Large intestine (tissue), 3 donors: ENCODE measurements around the gene CD300C. TPM values are rescaled to one million over a fixed set of nuclear protein-coding genes. Genes with fewer than 3 reads are reported as not detected.
"Not testable (repeated sequence)": the region's sequence is repeated elsewhere in the genome, so short reads cannot be mapped to it uniquely, and the experiment has no call there.

ENCODE experiments used
- DNase-seq, 2 donors: peaks; one replicate each; pipeline versions ENCODE4 v3.0.0 to v3.0.0-alpha.2; 2013
- H3K27ac ChIP-seq: one replicate; pipeline ENCODE4 v1.5.1; 2013; ENCODE audit warnings: low read length
- H3K27me3 ChIP-seq: 2 replicates; pipeline ENCODE4 v1.6.1; 2013; ENCODE audit warnings: low read length; ENCODE audit not compliant: control insufficient read depth, insufficient read depth
- H3K36me3 ChIP-seq: 2 replicates; pipeline ENCODE4 v1.6.1; 2013; ENCODE audit warnings: low read length; ENCODE audit not compliant: control insufficient read depth, insufficient read depth
- H3K4me1 ChIP-seq: one replicate; pipeline ENCODE4 v1.6.1; 2013; ENCODE audit warnings: low read length; ENCODE audit not compliant: control insufficient read depth, insufficient read depth
- H3K4me3 ChIP-seq: one replicate; pipeline ENCODE4 v1.5.1; 2013; ENCODE audit warnings: low read length
- H3K9me3 ChIP-seq: one replicate; pipeline ENCODE4 v1.6.1; 2013; ENCODE audit warnings: mild to moderate bottlenecking, low read depth, low read length, moderate library complexity; ENCODE audit not compliant: control insufficient read depth
- WGBS: methylation state at CpG from one replicate; pipeline ENCODE4 v1.1.5; 2013; ENCODE audit warnings: low lambda C conversion rate; ENCODE audit not compliant: insufficient coverage; 5-methylcytosine and 5-hydroxymethylcytosine counted together
- polyA plus RNA-seq: library from polyadenylated mRNA; unstranded; fragments of 120-200 nt; gene quantifications from one replicate; pipeline ENCODE4 v1.2.1, GENCODE V29; 2013

The CD300C gene
- polyA plus RNA-seq, 1 donor: 0.99 TPM

DNA sequence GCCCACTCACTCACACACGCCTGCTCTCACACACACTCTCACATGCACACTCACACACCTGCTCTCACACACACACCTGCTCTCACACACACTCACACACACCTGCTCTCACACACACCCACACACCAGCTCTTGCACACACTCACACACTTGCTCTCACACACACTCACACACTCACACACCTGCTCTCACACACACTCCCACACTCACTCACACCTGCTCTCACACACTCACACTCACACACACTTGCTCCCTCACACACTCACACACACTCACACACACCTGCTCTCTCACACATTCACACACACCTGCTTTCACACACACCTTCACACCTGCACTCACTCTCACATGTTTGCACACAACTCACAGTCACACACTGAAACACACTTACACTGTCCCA lies 17.4 kb upstream of the CD300C start:
- H3K4me1 ChIP-seq: no peaks in the 10 kb centered on the region
- no peaks in the 10 kb centered on the region for H3K36me3 ChIP-seq

DNA sequence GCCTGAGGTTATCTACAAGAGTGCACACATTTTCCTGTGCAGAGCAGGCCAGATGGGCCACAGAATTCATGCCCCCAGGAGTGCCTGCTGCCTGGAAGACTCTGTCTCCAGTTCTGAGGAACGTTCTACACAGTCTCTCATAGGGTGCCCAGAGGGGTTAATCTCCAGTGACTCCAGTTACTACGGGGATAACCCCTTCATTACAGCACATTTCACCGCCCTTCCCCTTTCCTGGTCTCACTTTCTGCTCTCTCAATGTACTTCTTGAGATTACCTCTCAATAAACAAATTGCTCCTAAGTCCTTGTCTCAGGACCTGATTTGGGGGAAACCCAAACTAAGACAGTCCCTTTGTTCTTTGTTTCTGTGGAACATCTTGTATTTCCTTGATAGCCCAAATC lies 15.7 kb upstream of the CD300C start:
- H3K4me3 ChIP-seq: no peak overlapping the region
- no peaks in the 10 kb centered on the region for H3K27me3 ChIP-seq
- H3K27ac ChIP-seq: no peak overlapping the region
- 80% methylated on average over 2 of the region's 3 CpGs for WGBS
- no peaks in the 10 kb centered on the region for H3K4me1 ChIP-seq
- no peaks in the 10 kb centered on the region for H3K36me3 ChIP-seq
- no peaks in the 10 kb centered on the region for H3K9me3 ChIP-seq
- DNase-seq: no peak

More for the DNA sequence above, 17.4 kb upstream of the CD300C start:
- Histone ChIP-seq H3K27ac (no peak overlapping the region), H3K4me3 (no peak overlapping the region), H3K27me3 (no peaks in the 10 kb centered on the region), H3K9me3 (no peaks in the 10 kb centered on the region)
- DNase-seq: no peak
- no CpG with 5 or more reads among the region's 1 CpG for WGBS

DNA sequence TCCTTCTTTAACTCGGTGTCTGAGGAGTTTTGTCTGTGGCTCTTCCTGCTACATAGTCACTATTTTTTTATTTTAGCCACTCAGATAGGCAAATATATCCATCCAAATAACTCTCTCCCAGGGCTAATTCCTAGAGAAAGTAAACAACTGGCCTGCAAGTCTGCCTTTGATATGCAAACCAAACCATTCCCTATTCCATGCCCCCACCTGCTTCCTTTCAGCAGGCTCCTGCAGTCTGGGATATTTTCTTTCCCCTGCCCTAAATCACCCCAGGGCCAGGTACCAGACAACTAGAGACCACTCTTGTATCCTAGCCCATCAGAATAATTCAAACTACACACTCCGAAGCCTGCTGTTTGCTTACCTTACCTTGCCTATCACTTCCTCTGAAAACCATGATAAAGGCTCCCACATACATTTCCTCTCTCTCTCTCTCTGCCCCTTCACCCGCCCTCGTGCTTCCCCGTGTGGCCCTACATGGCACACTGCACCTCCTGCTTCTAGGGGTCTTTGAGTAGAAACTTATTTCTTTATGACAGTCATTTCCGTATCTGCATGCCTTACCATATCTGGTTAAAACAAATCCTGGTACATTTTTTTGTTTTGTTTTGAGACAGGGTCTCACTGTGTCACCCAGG lies 13.1 kb upstream of the CD300C start:
- Histone ChIP-seq H3K27me3 (no peaks in the 10 kb centered on the region), H3K4me1 (no peaks in the 10 kb centered on the region), H3K27ac (no peak overlapping the region), H3K36me3 (no peaks in the 10 kb centered on the region), H3K9me3 (no peaks in the 10 kb centered on the region), H3K4me3 (no peak overlapping the region)
- DNase-seq: no peak
- WGBS: 90% methylated on average over 1 of the region's 6 CpGs

DNA sequence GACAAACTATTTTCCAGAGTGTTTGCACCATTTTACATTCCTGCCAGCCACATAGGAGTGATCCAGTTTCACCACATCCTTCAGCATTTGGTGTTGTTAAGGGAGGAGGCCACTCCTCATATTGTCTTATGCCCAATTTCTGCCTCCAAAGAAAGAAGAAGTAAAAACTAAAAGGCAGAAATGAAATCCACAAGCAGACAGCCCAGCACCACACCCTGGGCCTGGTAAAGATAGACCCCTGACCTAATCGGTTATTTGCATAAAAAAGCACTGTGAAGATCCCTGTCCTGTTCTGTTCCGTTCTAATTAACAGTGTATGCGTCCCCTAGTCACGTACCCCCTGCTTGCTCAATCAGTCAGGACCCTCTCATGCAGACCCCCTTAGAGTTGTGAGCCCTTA lies 12.5 kb upstream of the CD300C start:
- H3K9me3 ChIP-seq, H3K27ac ChIP-seq, H3K4me3 ChIP-seq, H3K36me3 ChIP-seq, H3K27me3 ChIP-seq, DNase-seq, H3K4me1 ChIP-seq: not testable (repeated sequence)
- WGBS: no CpG with 5 or more reads among the region's 4 CpGs

DNA sequence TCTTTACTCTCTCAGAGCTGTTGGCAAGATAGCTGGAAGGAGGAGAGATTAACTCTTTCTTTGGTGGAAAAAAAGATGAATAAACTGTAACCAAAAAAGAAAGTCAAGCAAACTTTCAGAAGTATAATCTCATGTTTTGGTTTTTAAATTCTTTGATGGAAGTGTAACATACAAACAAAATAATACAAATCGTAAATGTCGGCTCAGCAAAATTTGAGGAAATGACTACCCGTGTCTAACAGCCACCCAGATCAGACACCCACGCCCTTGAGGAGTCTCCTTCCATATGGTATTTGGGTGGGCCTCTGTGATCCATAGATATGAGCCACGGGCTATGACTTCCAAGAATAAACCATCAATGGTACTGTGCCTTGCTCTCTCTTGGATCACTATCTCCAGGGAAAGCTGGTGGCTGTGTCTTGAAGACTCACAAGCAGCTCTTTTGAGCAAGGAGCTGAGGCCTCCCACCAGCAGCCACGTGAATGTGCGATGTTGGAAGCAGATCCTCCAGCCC lies 9.6 kb upstream of the CD300C start:
- H3K9me3 ChIP-seq: no peaks in the 10 kb centered on the region
- H3K27me3 ChIP-seq: no peaks in the 10 kb centered on the region
- DNase-seq: no peak
- no peaks in the 10 kb centered on the region for H3K4me1 ChIP-seq
- H3K36me3 ChIP-seq: no peaks in the 10 kb centered on the region
- WGBS: 100% methylated on average over 1 of the region's 7 CpGs
- H3K4me3 ChIP-seq: no peak overlapping the region
- no peak overlapping the region for H3K27ac ChIP-seq

DNA sequence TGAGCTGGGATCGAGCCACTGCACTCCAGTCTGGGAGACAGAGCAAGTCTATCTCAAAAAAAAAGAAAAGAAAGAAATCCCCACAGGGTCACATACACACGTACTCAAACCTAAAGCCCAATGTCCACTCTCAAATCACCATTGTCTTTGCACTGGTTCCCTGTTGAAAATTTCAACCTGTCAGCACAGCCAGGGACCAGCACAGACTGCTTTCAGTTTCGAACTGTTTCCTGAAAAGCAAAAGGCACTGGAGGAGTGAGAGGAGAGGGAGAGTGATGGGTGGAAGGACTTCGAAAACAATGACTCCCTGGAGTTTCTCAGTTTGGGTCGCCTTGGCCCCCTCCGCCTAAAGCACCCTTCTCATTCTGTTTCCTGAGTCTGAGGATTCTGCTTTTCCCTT lies 9.0 kb upstream of the CD300C start:
- no peak for DNase-seq
- no CpG with 5 or more reads among the region's 6 CpGs for WGBS
- Histone ChIP-seq H3K9me3 (no peaks in the 10 kb centered on the region), H3K4me3 (no peak overlapping the region), H3K4me1 (no peaks in the 10 kb centered on the region), H3K27me3 (no peaks in the 10 kb centered on the region), H3K27ac (no peak overlapping the region), H3K36me3 (no peaks in the 10 kb centered on the region)

DNA sequence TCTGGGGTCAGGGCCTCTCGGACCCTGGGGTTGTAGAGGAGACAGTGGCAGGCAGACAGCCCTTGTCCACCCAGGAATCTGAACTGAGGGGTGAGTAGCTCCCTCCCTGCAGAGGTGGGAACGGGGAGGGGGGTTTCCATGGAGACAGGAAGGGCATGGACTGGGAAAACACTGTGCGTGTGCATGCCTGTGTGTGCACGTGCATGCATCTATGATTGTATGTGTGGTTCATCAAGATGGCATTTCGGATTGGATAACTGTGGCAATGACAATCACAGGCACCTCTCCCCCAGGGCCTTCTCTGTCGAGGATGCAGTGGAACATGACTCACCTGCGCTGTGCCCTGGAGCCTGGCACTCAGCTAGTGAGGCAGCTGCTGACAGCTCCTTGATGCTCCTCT lies 6.1 kb upstream of the CD300C start:
- no CpG with 5 or more reads among the region's 7 CpGs for WGBS
- H3K9me3 ChIP-seq: no peaks in the 10 kb centered on the region
- no peak overlapping the region for H3K4me3 ChIP-seq

DNA sequence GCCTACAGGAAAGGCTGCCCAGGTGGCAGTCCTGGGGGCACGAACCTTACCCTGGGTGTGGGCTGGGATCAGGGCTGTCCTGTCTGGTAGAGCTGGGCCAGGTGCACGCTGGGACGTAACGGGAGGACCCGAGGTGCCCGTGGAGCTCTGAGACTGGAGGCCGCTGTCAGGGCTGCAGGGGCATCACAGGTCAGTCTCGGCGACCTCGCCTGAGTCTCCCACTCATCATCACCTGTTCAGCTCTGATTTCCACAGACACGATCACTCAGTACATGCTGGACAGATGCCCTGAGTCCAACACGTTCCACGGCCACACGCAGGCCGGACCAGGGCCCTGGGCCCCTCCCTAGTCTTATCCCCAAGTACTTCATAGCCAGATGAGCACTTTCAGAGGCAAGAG lies 4.7 kb upstream of the CD300C start:
- H3K9me3 ChIP-seq: no peaks in the 10 kb centered on the region
- no peaks in the 10 kb centered on the region for H3K36me3 ChIP-seq
- H3K4me1 ChIP-seq: no peaks in the 10 kb centered on the region
- no peaks in the 10 kb centered on the region for H3K27me3 ChIP-seq
- no CpG with 5 or more reads among the region's 15 CpGs for WGBS
- no peak overlapping the region for H3K4me3 ChIP-seq
- DNase-seq: no peak
- H3K27ac ChIP-seq: no peak overlapping the region

More for the DNA sequence above, 6.1 kb upstream of the CD300C start:
- Histone ChIP-seq H3K27me3 (no peaks in the 10 kb centered on the region), H3K36me3 (no peaks in the 10 kb centered on the region), H3K27ac (no peak overlapping the region), H3K4me1 (no peaks in the 10 kb centered on the region)
- DNase-seq: no peak

DNA sequence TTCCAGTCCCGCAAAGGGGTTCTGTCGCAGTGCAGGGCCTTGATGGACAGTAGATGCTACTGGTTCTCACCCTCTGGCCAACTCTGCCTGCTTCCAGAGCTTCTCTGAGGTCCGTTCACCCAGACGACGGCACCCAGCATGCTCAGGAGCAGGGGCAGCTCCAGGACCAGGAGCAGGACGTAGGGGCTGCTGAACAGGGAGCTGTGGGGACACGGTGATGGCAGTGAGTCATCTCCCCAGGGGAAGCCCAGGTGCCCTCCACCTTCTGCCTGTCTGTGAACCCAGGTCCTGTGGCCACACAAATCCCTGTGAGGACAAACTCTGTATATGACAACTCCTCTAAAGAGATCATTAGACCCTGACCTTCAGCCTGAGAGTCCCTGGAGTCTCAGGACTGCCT lies 3.4 kb upstream of the CD300C start:
- WGBS: no CpG with 5 or more reads among the region's 7 CpGs
- Histone ChIP-seq H3K4me3 (no peak overlapping the region), H3K4me1 (no peaks in the 10 kb centered on the region), H3K27ac (no peak overlapping the region), H3K36me3 (no peaks in the 10 kb centered on the region), H3K9me3 (no peaks in the 10 kb centered on the region), H3K27me3 (no peaks in the 10 kb centered on the region)
- DNase-seq: no peak

DNA sequence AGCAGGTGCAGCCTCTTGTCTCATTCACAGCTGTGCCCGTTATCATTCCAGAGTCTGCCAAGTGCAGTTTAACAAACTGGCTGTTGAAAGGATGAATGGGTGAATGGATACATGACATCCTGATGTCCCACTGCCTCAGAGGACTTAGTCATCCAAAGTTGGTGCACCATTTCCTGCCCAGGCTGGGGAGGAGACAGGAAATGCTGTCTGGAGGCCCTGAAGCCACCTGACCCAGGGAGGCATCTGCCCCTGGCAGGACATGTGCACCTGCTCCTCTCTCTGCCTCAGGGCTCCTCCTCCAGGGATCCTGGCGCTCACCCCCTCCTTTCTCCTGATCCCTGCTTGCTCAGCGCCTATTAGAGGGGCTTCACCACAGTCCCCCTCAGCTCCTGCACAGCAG lies 1.8 kb upstream of the CD300C start:
- Histone ChIP-seq H3K4me3 (no peak overlapping the region), H3K27ac (no peak overlapping the region), H3K4me1 (no peaks in the 10 kb centered on the region), H3K27me3 (no peaks in the 10 kb centered on the region), H3K9me3 (no peaks in the 10 kb centered on the region), H3K36me3 (no peaks in the 10 kb centered on the region)
- WGBS: 71% methylated on average over 1 of the region's 3 CpGs
- DNase-seq: no peak

DNA sequence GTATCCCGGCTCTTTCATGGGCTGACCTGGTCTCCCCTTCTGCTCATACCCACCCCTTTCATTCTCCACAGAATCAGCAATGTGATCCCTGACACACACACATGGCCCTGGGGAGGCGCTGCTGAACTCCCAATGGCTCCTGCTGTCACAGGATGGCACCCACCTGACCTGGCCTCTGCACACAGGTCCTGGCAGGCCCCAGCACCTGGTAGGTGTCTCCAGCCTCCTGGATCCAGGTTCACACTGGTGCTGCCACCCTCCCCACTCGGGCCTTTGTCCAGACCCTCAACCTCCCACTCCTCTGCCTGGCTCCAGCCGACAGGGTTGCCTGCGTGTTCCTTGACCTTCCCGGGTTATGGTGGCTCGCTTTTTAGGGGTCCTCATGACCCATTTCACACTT lies 1.3 kb upstream of the CD300C start:
- no peaks in the 10 kb centered on the region for H3K36me3 ChIP-seq
- WGBS: no CpG with 5 or more reads among the region's 7 CpGs
- no peak for DNase-seq
- H3K9me3 ChIP-seq: no peaks in the 10 kb centered on the region
- no peak overlapping the region for H3K27ac ChIP-seq
- no peaks in the 10 kb centered on the region for H3K27me3 ChIP-seq
- H3K4me1 ChIP-seq: no peaks in the 10 kb centered on the region
- H3K4me3 ChIP-seq: no peak overlapping the region
